H1 (cell line): ENCODE measurements around the gene SCN3A. TPM values are rescaled to one million over a fixed set of nuclear protein-coding genes. Genes with fewer than 3 reads are reported as not detected.

Experiments used
- CTCF ChIA-PET: fragments of 300-600 bp; sonication (Branson Sonifier 250); formaldehyde crosslinking; loops from one replicate; lab custom pipeline; 2021; ENCODE audit not compliant: partially characterized antibody; lab: Charles Lee
- POLR2A ChIA-PET: fragments of 300-600 bp; sonication (Branson Sonifier 250); formaldehyde crosslinking; loops from one replicate; lab custom pipeline; 2021; ENCODE audit warnings: inconsistent platforms; ENCODE audit not compliant: partially characterized antibody; lab: Charles Lee
- DNase-seq, 2 experiments: peaks; one replicate each; pipeline versions ENCODE4 v3.0.0 to v3.0.0-alpha.2; 2010 to 2022; ENCODE audit warnings: low spot score in 2 of 2, low read depth in 1 of 2, mixed read lengths in 1 of 2
- FAIRE-seq: peaks from 2 replicates; lab custom pipeline; 2011; peaks lifted over from hg19 to GRCh38; lab: Jason Lieb, UNC
- H2AFZ ChIP-seq: 2 replicates; pipeline ENCODE4 v1.8.1; 2012; ENCODE audit warnings: low read length, inconsistent platforms
- H2AK5ac ChIP-seq: 2 replicates; pipeline ENCODE4 v1.6.1; 2013; ENCODE audit warnings: low read depth, low read length
- H2BK120ac ChIP-seq: replicated peaks from 2 replicates; pipeline ENCODE3; 2013; ENCODE audit warnings: low read depth, low read length, inconsistent platforms
- H2BK12ac ChIP-seq: 2 replicates; pipeline ENCODE4 v1.6.1; 2013; ENCODE audit warnings: low read depth, low read length
- H2BK15ac ChIP-seq: 2 replicates; pipeline ENCODE4 v1.6.1; 2013; ENCODE audit warnings: low read length
- H2BK20ac ChIP-seq: 2 replicates; pipeline ENCODE4 v1.6.1; 2013; ENCODE audit warnings: low read length
- H2BK5ac ChIP-seq: 2 replicates; pipeline ENCODE4 v1.6.1; 2013; ENCODE audit warnings: low read depth, low read length
- H3K14ac ChIP-seq: 2 replicates; pipeline ENCODE4 v1.6.1; 2013; ENCODE audit warnings: inconsistent platforms; ENCODE audit not compliant: insufficient read length
- H3K18ac ChIP-seq: 2 replicates; pipeline ENCODE4 v1.6.1; 2013; ENCODE audit warnings: low read length; ENCODE audit errors: extremely low read depth
- H3K23ac ChIP-seq: 2 replicates; pipeline ENCODE4 v1.6.1; 2013; ENCODE audit warnings: inconsistent platforms; ENCODE audit not compliant: insufficient read length
- H3K23me2 ChIP-seq: 2 replicates; pipeline ENCODE4 v1.6.1; 2013; ENCODE audit warnings: low read depth, low read length
- H3K27ac ChIP-seq: 2 replicates; pipeline ENCODE4 v1.6.1; 2011; ENCODE audit warnings: low read depth, low read length, inconsistent platforms
- H3K27me3 ChIP-seq, 4 experiments: replicated peaks in 1 of 4; 1 replicate in 1 of 4; 2 replicates in 3 of 4; pipeline versions ENCODE4 v1.6.1 to v1.8.1; 2011 to 2013; ENCODE audit warnings: low read length in 3 of 4, mild to moderate bottlenecking in 3 of 4, inconsistent platforms in 2 of 4, mixed read lengths in 2 of 4, moderate library complexity in 1 of 4; ENCODE audit not compliant: control insufficient read depth in 3 of 4, insufficient read depth in 3 of 4; ENCODE audit errors: extremely low read depth in 1 of 4
- H3K36me3 ChIP-seq, 4 experiments: 2 replicates each; pipeline versions ENCODE4 v1.6.1 to v1.8.1; 2011 to 2013; ENCODE audit warnings: mild to moderate bottlenecking in 4 of 4, low read length in 3 of 4, moderate library complexity in 2 of 4, control low read depth in 1 of 4, inconsistent platforms in 1 of 4; ENCODE audit not compliant: insufficient read depth in 4 of 4, control insufficient read depth in 2 of 4
- H3K4ac ChIP-seq: replicated peaks from 2 replicates; pipeline ENCODE3; 2013; ENCODE audit warnings: low read length, low read depth, mixed read lengths, inconsistent platforms; ENCODE audit not compliant: insufficient read length
- H3K4me1 ChIP-seq, 4 experiments: replicated peaks in 1 of 4; 1 replicate in 1 of 4; 2 replicates in 3 of 4; pipeline versions ENCODE4 v1.6.1 to v1.8.1; 2011 to 2013; ENCODE audit warnings: low read length in 3 of 4, inconsistent platforms in 2 of 4, mixed read lengths in 1 of 4; ENCODE audit not compliant: insufficient read depth in 4 of 4, control insufficient read depth in 3 of 4
- H3K4me2 ChIP-seq, 2 experiments: 2 replicates each; pipeline versions ENCODE4 v1.6.1 to v1.8.1; 2011 to 2013; ENCODE audit warnings: low read depth in 2 of 2, low read length in 2 of 2, control low read depth in 1 of 2, inconsistent platforms in 1 of 2, mild to moderate bottlenecking in 1 of 2; ENCODE audit not compliant: insufficient read depth in 1 of 2
- H3K4me3 ChIP-seq, 4 experiments: fragments of 200-600, 300-600 bp in 1 of 4; sonication (generic), shearing (Covaris generic), sonication (Bioruptor Twin) in 1 of 4; 2 replicates each; pipeline versions ENCODE4 v1.5.1 to v1.8.1; 2011 to 2016; ENCODE audit warnings: low read length in 4 of 4, low read depth in 3 of 4, control low read depth in 2 of 4, inconsistent platforms in 2 of 4, mild to moderate bottlenecking in 2 of 4, mixed read lengths in 1 of 4, moderate library complexity in 1 of 4; ENCODE audit not compliant: insufficient read depth in 2 of 4; ENCODE audit errors: extremely low read depth in 1 of 4
- H3K56ac ChIP-seq: replicated peaks from 2 replicates; pipeline ENCODE3; 2013; ENCODE audit warnings: low read depth, mild to moderate bottlenecking, mixed read lengths, low read length, inconsistent platforms; ENCODE audit not compliant: insufficient read length
- H3K79me1 ChIP-seq: 2 replicates; pipeline ENCODE4 v1.6.1; 2013; ENCODE audit warnings: low read depth, low read length, control low read depth
- H3K79me2 ChIP-seq, 2 experiments: 2 replicates each; pipeline versions ENCODE4 v1.6.1 to v1.8.1; 2012 to 2013; ENCODE audit warnings: low read length in 2 of 2, mild to moderate bottlenecking in 2 of 2, inconsistent platforms in 1 of 2; ENCODE audit not compliant: insufficient read depth in 2 of 2, control insufficient read depth in 1 of 2
- H3K9ac ChIP-seq, 4 experiments: replicated peaks in 1 of 4; 1 replicate in 1 of 4; 2 replicates in 3 of 4; pipeline versions ENCODE4 v1.6.1 to v1.8.1; 2011 to 2013; ENCODE audit warnings: low read depth in 3 of 4, low read length in 3 of 4, control low read depth in 2 of 4, mild to moderate bottlenecking in 2 of 4, moderate library complexity in 2 of 4, inconsistent platforms in 1 of 4; ENCODE audit errors: extremely low read depth in 1 of 4
- H3K9me3 ChIP-seq, 2 experiments: 2 replicates each; pipeline versions ENCODE4 v1.6.1 to v1.8.1; 2012 to 2013; ENCODE audit warnings: mild to moderate bottlenecking in 2 of 2, moderate library complexity in 2 of 2, control low read depth in 1 of 2, inconsistent platforms in 1 of 2, low read depth in 1 of 2, low read length in 1 of 2, mixed read lengths in 1 of 2; ENCODE audit not compliant: insufficient read depth in 2 of 2
- H4K20me1 ChIP-seq, 2 experiments: replicated peaks in 1 of 2; 2 replicates each; pipeline versions ENCODE3 to v1.8.1; 2011 to 2013; ENCODE audit warnings: inconsistent platforms in 2 of 2, low read length in 2 of 2, mild to moderate bottlenecking in 1 of 2; ENCODE audit not compliant: insufficient read depth in 2 of 2, control insufficient read depth in 1 of 2
- H4K5ac ChIP-seq: 2 replicates; pipeline ENCODE4 v1.6.1; 2013; ENCODE audit warnings: low read length, low read depth, mixed read lengths, inconsistent platforms; ENCODE audit not compliant: insufficient read length
- H4K8ac ChIP-seq: 2 replicates; pipeline ENCODE4 v1.8.0; 2013; ENCODE audit warnings: mild to moderate bottlenecking, moderate library complexity, low read length, inconsistent platforms; ENCODE audit not compliant: insufficient read depth; ENCODE audit errors: extremely low read depth
- H4K91ac ChIP-seq: replicated peaks from 2 replicates; pipeline ENCODE3; 2013; ENCODE audit warnings: low read length, mixed read lengths, inconsistent platforms; ENCODE audit not compliant: insufficient read length
- WGBS, 2 experiments: shearing (Covaris generic) in 1 of 2; methylation state at CpG; one replicate each; pipeline versions ENCODE4 v1.1.6 to v1.1.7; 2013 to 2015; ENCODE audit warnings: low lambda C conversion rate in 2 of 2, mixed read lengths in 2 of 2, inconsistent platforms in 1 of 2, low coverage in 1 of 2, missing lambda C conversion rate in 1 of 2; ENCODE audit not compliant: insufficient replicate concordance in 2 of 2, insufficient coverage in 1 of 2, insufficient read length in 1 of 2; ENCODE audit errors: extremely low coverage in 1 of 2, missing lambda C conversion rate in 1 of 2; 5-methylcytosine and 5-hydroxymethylcytosine counted together
- polyA plus RNA-seq, 7 experiments: library from polyadenylated mRNA; depleted of rRNA in 3 of 7; stranded (reverse) in 5 of 7; unstranded in 2 of 7; fragments of >200 nt in 5 of 7; fragments of 200-250 nt in 2 of 7; gene quantifications; 1 replicate in 5 of 7; 2 replicates in 1 of 7; 4 replicates in 1 of 7; pipeline versions ENCODE4 v1.2.1 to v1.2.3, GENCODE V29; 2011 to 2013; ENCODE audit warnings: missing spikeins in 2 of 7, mixed read lengths in 2 of 7
- total RNA-seq: library from RNA; stranded (reverse); fragmentation: NEBNext Ultra II Directional; extraction: Animal tissue kit (Norgen Biotek cat#: 25700); gene quantifications from 2 replicates; pipeline ENCODE4 v1.2.1, GENCODE V29; 2021

SCN3A gene
- total and polyA plus RNA-seq, 2 of the 8 experiments (the other 6 are each of a cell fraction or from before 2014, with no cell fraction given): 0.02 TPM; not detected in 1

GRCh38 chr2:165074323-165074722 is 129.5 kb downstream of the SCN3A start:
- H4K5ac ChIP-seq: no peak overlapping the region
- peaks cover 0 to 11% (median 2%) of the 10 kb centered on the region in 4 experiments; a peak in 4 of 7 replicates for H3K4me1 ChIP-seq
- no peak overlapping the region for H3K27ac ChIP-seq
- no peak overlapping the region for H4K91ac ChIP-seq
- no peaks in the 10 kb centered on the region for H3K79me1 ChIP-seq
- no peak overlapping the region for H2BK15ac ChIP-seq
- no peak overlapping the region for H3K56ac ChIP-seq
- no peak overlapping the region for H2BK20ac ChIP-seq
- DNase-seq: no peak
- no peaks in the 10 kb centered on the region for H3K27me3 ChIP-seq
- H3K23me2 ChIP-seq: no peaks in the 10 kb centered on the region
- H3K9me3 ChIP-seq: peaks cover 0 to 2% of the 10 kb centered on the region in 2 experiments; a peak in 2 of 4 replicates
- H3K14ac ChIP-seq: no peak overlapping the region
- POLR2A ChIA-PET: no interaction called here
- H4K8ac ChIP-seq: peak overlapping the region; percentile 60; the same call in 1 of the 2 replicates
- H4K20me1 ChIP-seq: no peaks in the 10 kb centered on the region
- H3K79me2 ChIP-seq: no peaks in the 10 kb centered on the region
- no peak overlapping the region for H2BK5ac ChIP-seq
- H3K9ac ChIP-seq: no peak overlapping the region
- H2AFZ ChIP-seq: peak overlapping the region; percentile 44; the same call in 1 of the 2 replicates
- no peak for FAIRE-seq
- CTCF ChIA-PET: interaction anchor here (1.0 to 2.7 kb wide), 4 partner anchors 10 to 58 kb away, joined by 3 to 13 read pairs (median 6); no protein-coding TSS in a partner anchor
- no peak overlapping the region for H3K4me2 ChIP-seq
- H3K36me3 ChIP-seq: no peaks in the 10 kb centered on the region
- H3K18ac ChIP-seq: no peak overlapping the region
- H3K23ac ChIP-seq: no peak overlapping the region
- no peak overlapping the region for H3K4ac ChIP-seq
- WGBS, 2 experiments: 97% methylated on average over 3 of the region's 3 CpGs; no CpG with 5 or more reads in 1 of the 2 experiments
- no peak overlapping the region for H2BK120ac ChIP-seq
- H2AK5ac ChIP-seq: no peak overlapping the region
- no peak overlapping the region for H3K4me3 ChIP-seq
- H2BK12ac ChIP-seq: no peak overlapping the region
